Activated CD8-positive, alpha-beta memory T cell treated with anti-CD3 and anti-CD28 coated beads, Interleukin-2, amount 50 U/mL, for 24 hours (primary cell): ENCODE data around the gene LPP.

Source experiments
- DNase-seq: peaks from one replicate; pipeline ENCODE4 v3.0.0-alpha.2; 2020; ENCODE audit errors: extremely low read depth

Gene LPP

DNA sequence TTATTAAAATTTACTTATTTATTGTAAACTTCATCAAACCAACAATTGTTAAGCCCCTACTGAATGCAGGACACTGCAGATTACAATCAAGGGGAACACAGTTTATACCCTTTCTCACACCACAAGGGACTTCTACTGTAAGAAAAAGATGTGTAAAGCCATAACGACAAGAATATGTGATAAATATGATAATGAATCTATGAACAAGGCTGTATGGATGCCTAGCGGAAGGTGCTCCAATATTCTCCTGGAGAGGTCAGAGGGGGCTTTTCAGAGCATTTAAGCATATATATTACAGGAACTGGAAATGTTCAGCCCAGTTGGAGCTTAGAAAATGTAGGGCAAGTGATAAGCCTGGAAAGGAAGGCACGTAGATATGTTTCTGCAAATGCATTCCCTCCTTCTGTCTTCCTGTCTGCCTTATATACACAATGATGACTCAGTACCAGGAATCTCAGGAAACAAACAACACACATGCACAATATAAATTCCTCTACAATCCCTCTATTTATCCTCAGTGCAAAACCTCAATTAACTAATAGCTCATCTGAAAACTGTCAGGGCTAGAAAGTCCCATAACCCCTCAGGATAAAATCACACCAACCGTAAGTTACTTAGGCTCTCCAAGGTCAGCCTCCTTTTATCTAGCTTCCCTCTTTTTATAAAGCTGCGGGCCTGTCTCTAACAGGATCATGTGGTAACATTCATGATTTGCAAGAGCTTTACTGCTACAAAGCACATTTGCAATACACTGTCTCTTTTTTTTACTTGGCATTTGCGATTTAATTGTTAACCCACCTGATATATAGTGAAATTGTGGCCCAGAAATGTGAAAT is 393.1 kb downstream of the LPP start:
- DNase-seq, result no peak

DNA sequence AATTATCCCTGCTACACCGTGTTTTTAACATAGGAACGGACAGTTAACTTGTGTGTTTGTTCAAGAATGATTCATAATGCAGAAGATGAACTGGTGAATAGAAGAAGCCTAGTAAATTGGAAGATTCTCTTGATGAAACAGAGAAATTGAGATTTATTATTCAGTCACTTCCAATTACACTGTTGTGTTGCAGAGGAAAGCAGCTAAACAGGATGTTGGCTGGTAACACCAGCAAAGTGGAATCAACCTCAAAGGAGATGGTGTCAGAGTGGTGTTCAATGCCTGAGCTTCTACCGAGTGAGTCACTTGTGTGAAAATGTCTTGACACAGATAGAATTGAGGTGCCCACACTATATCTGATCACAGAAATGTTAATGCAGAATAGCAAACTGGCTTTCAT is 399.6 kb downstream of the LPP start:
- peak; percentile 19 for DNase-seq

GRCh38 chr3:188554404-188554803 is 400.4 kb downstream of the LPP start:
- no peak for DNase-seq

DNA sequence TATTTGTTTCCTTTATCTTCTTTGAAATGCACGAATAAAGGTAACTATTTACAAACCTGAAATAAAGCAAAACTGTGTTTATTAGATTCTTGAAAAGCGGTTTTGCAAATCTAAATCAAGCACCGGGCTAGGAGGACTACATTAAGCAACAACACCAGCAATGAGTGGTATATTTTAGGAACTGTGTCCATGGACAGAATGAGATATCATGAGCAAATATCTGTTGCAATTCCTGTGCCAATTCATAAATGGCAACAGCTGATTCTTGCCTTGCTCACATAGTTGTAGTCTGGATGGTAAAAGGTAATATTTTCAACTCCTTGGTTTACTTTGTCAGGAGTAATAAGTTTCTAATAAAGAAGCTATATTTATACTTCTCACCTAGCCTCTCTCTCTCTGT is 403.3 kb downstream of the LPP start:
- no peak for DNase-seq

GRCh38 chr3:188558343-188559071 is 404.6 kb downstream of the LPP start:
- DNase-seq, result no peak

DNA sequence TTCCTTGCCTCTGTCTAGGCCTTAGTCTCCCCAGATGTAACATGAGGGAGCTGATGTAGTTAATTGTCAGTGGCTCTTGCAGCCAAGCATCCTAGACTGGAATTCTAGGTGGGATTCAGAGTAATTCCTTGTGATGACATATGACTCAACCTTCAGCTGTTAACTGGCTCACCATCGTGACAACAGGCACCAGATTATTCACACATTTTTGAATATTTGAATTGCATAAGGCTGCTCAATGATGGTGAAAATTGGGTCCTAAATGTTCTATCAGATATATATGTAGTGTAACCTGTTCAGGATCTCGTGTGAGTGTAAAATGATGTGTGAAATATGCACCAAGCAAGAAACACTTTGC is 405.1 kb downstream of the LPP start:
- DNase-seq, result no peak

DNA sequence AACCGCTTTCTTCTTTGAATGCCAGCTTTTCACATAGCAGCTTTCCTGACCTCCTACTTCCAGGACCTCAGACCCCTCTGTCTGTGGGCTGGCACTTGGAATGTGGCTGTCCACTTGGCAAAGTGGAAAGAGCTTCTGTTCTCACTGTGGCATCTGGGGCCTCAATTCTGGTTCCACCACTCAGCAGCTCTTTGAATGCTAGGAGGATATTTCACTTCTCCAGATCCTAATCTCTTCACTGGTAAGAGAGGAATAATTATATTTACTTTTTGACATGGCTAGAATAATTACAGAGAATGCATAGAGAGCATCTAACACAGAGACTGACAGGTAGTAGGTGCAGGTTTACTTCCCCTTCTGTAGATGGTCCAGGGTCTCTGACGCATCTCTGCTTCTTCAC is 405.9 kb downstream of the LPP start:
- DNase-seq, result no peak

DNA sequence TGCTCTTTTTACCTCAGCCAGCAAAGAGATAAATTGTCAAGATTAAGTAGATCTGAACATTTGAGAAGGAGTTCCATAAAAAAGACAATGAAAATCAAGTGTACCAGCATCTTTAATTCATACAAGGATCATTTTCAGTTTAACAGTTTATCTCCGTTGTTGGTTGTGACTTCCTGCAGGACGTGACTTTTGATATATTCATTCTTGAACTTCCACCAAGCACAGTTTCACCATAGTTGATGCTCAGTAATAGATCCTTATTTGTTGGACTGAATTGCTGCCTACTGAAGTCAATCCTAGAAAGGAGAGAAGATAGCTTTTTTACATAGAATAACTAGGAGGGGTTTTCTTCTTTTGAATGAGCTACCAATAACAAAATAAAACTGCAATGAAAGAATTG is 408.2 kb downstream of the LPP start:
- no peak for DNase-seq

DNA sequence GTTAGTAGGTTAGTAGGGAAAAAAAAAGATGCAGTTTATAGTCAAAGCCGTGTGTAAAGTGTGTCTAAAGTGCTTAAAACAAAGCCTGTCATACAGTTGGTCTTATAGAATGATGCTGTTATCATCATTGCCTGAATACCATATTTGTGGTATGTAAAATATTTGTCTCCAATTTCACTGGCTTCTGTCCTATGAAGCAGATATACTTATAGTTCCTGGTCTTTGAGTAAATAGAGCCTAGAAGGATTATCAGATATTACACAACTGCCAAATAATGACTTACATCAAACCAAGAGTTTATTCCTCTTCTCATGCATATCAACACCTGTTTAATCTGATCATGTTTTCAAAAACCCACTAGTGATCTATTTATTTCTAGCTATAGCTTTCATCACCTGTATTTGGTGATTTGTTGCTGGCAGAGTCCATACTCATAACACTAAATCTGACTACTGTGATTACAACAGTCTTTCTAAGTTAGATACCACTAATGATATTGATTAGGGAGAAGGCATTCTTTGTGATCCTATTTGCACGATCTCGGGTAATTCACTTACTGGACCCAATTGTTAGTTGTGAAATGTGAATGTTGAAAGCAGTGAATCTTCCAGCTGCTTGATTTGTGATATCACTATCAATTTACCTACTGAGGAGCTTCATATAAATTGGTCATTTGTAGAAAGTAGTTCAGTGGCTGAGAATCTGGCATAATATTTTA is 413.7 kb downstream of the LPP start:
- no peak for DNase-seq

DNA sequence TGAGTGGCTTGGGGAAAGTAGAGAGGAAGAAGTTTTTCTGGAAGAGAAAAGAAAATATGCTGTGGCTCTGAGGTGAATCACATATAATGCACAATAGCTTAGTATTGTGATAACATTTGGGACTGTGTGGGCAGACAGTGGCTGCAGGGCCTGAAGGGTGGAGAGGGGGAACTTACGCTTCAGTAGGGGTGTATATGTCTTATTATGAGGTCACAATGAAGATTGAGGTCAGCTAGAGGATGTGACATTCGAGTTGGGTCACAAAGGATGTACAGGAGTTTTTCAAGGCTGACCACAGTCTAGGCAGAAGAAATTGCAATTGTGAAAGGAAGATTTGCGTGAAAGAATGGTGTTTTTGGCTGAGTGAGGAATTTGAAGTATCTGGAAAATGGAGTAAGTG is 414.8 kb downstream of the LPP start:
- no peak for DNase-seq

GRCh38 chr3:188571531-188572095 is 417.7 kb downstream of the LPP start:
- no peak for DNase-seq

DNA sequence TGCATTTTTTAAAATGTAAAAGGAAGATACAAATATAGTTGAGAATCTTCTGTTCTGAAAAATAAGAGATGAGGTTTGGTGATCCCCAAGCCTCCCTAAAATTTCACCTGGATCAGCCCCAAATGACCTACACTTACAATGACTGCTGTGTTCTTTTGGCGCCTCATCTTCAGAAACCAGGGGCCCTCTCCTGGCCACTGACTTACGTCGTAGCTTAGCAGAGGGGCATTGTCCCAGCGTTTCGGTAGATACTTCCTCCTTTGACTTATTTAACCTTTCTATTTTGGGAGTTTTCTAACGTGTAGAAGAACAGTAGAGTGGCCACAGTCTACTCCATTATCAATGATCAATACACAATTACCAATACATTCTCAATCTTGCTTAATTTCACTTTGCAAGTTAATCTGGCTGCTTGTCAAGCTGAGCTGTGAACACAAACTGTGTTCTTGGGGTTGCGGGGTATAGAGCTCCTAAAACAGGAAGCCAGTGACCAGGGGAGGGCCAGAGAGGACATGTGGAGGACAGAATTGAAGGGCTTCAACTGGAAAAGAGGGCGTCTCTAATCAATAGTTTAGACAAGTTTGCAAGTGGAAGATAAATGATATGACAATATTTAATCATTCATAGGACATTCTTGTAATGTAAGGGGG is 419.5 kb downstream of the LPP start:
- DNase-seq, result no peak

DNA sequence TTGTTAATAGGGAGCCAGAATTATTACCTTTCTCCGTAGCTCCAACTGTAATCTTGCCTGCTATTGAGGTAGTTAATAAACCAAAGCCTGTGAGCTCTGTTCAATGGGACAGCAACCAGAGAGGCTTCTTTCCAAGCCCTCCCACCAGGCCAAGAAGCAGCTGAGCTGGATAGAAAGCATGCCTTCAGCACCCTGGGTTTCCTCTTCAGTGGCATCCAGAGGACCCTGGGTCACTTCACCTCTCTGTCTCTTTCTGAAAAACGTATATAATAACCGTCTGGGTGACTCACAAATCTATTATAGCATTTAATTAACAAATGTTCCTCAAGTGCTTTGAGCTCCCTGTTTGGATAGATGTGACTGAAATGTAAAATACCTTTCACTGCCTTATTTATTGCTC is 420.0 kb downstream of the LPP start:
- DNase-seq, result no peak

GRCh38 chr3:188574885-188575284 is 420.9 kb downstream of the LPP start:
- no peak for DNase-seq

DNA sequence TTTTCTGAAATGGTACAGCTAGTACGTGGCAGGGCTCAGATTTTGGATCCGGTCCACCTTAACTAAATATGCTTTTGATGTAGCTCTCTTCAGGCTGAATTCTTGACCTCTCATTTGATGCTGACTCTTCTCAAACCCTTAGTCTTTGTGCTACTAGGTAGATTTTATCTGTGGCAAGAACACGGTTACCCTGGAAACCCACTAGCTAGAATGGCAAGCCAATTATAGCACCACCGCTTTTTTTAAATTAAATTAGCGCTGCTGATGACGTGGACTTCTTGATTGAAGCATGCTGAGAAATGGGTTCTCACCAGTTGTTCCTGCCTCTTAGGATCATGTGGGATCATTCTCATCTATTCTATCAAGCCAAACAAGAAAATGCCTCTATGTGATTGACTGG is 421.5 kb downstream of the LPP start:
- no peak for DNase-seq

DNA sequence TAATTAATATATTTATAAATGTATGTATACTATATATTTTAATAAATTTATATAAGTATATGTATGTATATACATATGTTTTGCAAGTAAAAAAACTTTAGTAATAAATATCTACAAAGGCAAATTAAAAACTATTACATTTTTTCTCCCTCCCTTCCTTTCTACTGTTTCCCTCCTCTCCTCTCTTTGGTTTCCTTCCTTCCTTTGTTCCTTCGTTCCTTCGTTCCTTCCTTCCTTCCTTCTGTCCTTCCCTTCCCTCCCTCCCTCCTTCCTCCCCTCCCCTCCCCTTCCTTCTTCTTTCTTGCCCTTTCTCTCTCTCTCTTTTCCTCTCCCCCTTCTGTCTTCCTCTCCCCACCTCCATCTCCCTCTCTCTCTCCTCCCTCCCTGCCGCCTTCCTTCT is 423.6 kb downstream of the LPP start:
- DNase-seq, result no peak

DNA sequence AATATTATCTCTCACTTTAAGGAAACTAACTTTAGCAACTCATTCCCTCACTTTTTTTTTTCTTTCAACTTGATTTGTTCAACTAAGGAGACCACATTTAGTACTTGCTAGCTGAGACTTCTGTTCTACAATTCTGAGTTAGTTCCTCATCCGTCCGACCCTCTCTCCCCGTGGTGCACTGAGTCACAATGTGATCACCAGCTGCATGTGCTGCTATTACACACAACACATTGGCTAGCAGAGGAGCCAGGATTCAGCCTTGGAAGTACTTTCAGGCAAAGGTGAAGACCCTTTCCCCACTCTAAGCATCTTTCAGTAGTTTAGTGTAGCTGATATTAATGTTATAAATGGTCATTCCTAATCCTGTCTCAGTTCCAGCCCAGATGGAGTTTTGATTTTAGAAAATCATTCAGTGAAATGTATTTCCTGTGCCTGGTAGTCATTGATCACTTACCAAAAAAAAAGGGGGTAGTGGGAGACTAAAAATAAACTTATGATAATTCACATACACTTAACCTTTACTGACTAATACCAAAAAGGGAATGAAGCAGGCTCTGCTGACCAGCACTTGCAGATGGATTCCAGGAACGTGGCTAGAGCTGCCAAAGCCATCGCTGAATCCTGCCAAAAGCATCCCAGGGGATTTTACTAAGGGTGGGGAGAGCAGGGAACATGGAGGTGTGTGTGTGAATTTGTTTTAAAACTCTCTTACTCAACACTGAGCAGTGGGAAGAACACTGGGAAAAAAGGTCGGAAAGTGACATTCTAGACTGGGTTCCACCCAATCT is 424.8 kb downstream of the LPP start:
- DNase-seq, result no peak

- DNase-seq, result no peak
Observed at GRCh38 chr3:188580223-188580622, 426.3 kb downstream of the LPP start.

- DNase-seq, result no peak
Observed at GRCh38 chr3:188580659-188581058, 426.7 kb downstream of the LPP start.

GRCh38 chr3:188581365-188581764 is 427.4 kb downstream of the LPP start:
- no peak for DNase-seq

DNA sequence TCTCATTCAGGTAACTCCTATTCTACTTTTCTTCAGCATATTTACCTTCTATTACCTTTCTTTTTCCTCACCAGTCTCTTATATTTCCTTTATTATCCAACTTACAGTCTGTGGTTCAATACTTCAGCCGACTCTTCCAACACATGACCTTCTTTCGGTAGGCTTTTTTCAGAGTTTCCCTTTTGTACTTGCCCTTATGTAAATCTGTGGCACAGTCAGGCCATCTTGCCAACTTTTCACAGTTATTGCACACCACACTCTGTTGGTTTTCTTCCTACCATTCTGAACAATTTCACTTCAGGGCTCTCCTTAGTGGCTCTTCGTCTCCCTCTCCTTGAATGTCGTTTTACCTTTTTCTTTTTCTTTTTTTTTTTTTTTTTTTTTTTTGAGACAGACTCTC is 427.8 kb downstream of the LPP start:
- DNase-seq, result no peak
